Natural killer cell (primary cell): Measurements from ENCODE around the gene BBX. TPM values are rescaled to one million over a fixed set of nuclear protein-coding genes. Genes with fewer than 3 reads are reported as not detected.

Source experiments
- ATAC-seq, 3 donors: fragments of 150-1000 bp in 2 of 3; fragments of 200-7000 bp in 1 of 3; cut with Tn5 transposase; 1 replicate in 1 of 3; 2 replicates in 2 of 3; pipeline ENCODE4 v1.10.0; 2021; ENCODE audit warnings: mild to moderate bottlenecking in 2 of 3, moderate library complexity in 2 of 3
- DNase-seq, 2 donors: peaks; one replicate each; pipeline versions ENCODE4 v3.0.0 to v3.0.0-alpha.2; 2013 to 2021; ENCODE audit warnings: mixed read lengths in 1 of 2
- H3K27ac ChIP-seq: one replicate; pipeline ENCODE4 v1.5.1; 2013; ENCODE audit warnings: mild to moderate bottlenecking, low read length
- H3K27me3 ChIP-seq: one replicate; pipeline ENCODE4 v1.6.1; 2013; ENCODE audit warnings: low read length; ENCODE audit not compliant: control insufficient read depth, insufficient read depth
- H3K36me3 ChIP-seq: one replicate; pipeline ENCODE4 v1.6.1; 2013; ENCODE audit warnings: low read length; ENCODE audit not compliant: control insufficient read depth, insufficient read depth
- H3K4me1 ChIP-seq: one replicate; pipeline ENCODE4 v1.6.1; 2013; ENCODE audit warnings: low read length; ENCODE audit not compliant: control insufficient read depth, insufficient read depth
- H3K4me3 ChIP-seq: one replicate; pipeline ENCODE4 v1.5.1; 2013; ENCODE audit warnings: low read length
- H3K9me3 ChIP-seq: one replicate; pipeline ENCODE4 v1.6.1; 2013; ENCODE audit warnings: low read length; ENCODE audit not compliant: control insufficient read depth, insufficient read depth
- H3K27ac Mint-ChIP-seq, 2 donors: one replicate each; pipeline ENCODE4 v1.8.0; 2022; ENCODE audit warnings: mild to moderate bottlenecking in 2 of 2, mixed read lengths in 2 of 2, moderate library complexity in 1 of 2
- H3K27me3 Mint-ChIP-seq, 2 donors: one replicate each; pipeline ENCODE4 v1.8.0; 2022; ENCODE audit warnings: low read depth in 2 of 2, mixed read lengths in 2 of 2
- H3K36me3 Mint-ChIP-seq: one replicate; pipeline ENCODE4 v1.8.0; 2022; ENCODE audit warnings: mixed read lengths
- H3K4me1 Mint-ChIP-seq, 2 donors: one replicate each; pipeline ENCODE4 v1.8.0; 2022; ENCODE audit warnings: mixed read lengths in 2 of 2
- H3K4me3 Mint-ChIP-seq: one replicate; pipeline ENCODE4 v1.8.0; 2022; ENCODE audit warnings: mild to moderate bottlenecking, moderate library complexity, mixed read lengths
- H3K9me3 Mint-ChIP-seq, 2 donors: one replicate each; pipeline ENCODE4 v1.8.0; 2022; ENCODE audit warnings: mixed read lengths in 2 of 2
- WGBS: methylation state at CpG from one replicate; pipeline ENCODE4 v1.1.7; 2013; ENCODE audit warnings: missing lambda C conversion rate; ENCODE audit not compliant: insufficient coverage; 5-methylcytosine and 5-hydroxymethylcytosine counted together
- intact Hi-C: fragments of 100-400 bp; cut with micrococcal nuclease; formaldehyde crosslinking; loops from one replicate; pipeline ENCODE4 v1.14.2; 2022
- total RNA-seq, 4 donors: library from RNA; stranded (reverse); fragments of 120-200 nt in 1 of 4; gene quantifications; one replicate each; pipeline versions ENCODE4 v1.2.3 to v1.2.4, GENCODE V29; 2013 to 2022
- TF ChIP-seq, protein P1 (sequence below): fragments of 200-600 bp; IDR thresholded peaks from one replicate; pipeline ENCODE4 v1.8.0; 2022; ENCODE audit warnings: antibody characterized with exemption

Gene BBX
- total RNA-seq, 3 donors from 2014 or later (not counting 1 experiment from before 2014, with no cell fraction given), result 80.0 to 87.1 (median 83.4) TPM

GRCh38 chr3:107523539-107524325 is 970 bp downstream of the BBX start:
- DNase-seq (peak; percentile 51 to 72), ATAC-seq (peak in 1 of 3 donors; percentile 3)
- intact Hi-C loops, result loop anchor here (2.0 to 10.0 kb wide), 3 partner anchors 75 to 601 kb away; no protein-coding TSS in a partner anchor
- Histone ChIP-seq H3K27ac (peak overlapping the region; percentile 71), H3K27me3 (no peaks in the 10 kb centered on the region), H3K9me3 (no peaks in the 10 kb centered on the region), H3K4me3 (peak overlapping the region; percentile 55), H3K4me1 (peaks cover 13% of the 10 kb centered on the region), H3K36me3 (peaks cover 2% of the 10 kb centered on the region)
- Mint-ChIP-seq H3K36me3 (no peaks in the 10 kb centered on the region), H3K27me3 (no peaks in the 10 kb centered on the region), H3K27ac (peak overlapping the region; percentile 86 to 88), H3K9me3 (no peaks in the 10 kb centered on the region), H3K4me1 (peaks cover 20 to 29% of the 10 kb centered on the region in 2 donors), H3K4me3 (peak overlapping the region; percentile 99)
- TF ChIP-seq, protein P1, sequence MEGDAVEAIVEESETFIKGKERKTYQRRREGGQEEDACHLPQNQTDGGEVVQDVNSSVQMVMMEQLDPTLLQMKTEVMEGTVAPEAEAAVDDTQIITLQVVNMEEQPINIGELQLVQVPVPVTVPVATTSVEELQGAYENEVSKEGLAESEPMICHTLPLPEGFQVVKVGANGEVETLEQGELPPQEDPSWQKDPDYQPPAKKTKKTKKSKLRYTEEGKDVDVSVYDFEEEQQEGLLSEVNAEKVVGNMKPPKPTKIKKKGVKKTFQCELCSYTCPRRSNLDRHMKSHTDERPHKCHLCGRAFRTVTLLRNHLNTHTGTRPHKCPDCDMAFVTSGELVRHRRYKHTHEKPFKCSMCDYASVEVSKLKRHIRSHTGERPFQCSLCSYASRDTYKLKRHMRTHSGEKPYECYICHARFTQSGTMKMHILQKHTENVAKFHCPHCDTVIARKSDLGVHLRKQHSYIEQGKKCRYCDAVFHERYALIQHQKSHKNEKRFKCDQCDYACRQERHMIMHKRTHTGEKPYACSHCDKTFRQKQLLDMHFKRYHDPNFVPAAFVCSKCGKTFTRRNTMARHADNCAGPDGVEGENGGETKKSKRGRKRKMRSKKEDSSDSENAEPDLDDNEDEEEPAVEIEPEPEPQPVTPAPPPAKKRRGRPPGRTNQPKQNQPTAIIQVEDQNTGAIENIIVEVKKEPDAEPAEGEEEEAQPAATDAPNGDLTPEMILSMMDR, result no peak
- under 1% methylated on average over 34 of the region's 40 CpGs for WGBS

DNA sequence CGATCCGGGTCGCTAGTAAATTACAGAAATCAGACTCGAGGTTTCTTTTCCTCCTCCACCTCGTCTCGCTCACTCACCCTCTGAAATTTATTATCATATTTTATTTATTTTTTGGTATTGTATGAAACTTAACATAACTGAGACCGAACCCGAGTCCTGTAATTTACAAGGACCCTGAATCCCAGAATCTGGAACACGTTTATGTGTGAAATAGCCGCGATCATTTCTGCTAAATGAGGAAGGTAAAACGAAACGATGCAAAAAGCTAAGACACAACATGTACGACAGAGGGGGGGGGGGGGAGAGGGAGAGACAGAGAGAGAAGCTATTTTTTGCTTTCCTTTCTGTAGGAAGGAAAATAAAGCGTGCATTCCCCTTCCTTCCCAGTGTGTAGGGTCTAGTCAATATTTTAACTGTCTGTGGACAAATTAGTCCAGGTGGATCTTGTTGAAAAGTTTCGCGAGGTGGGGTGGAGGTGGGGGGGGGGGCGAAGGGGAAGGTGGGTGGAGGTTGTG is 1.6 kb downstream of the BBX start:
- peak overlapping the region; percentile 71 for H3K27ac ChIP-seq
- Mint-ChIP-seq H3K9me3 (no peaks in the 10 kb centered on the region), H3K27me3 (no peaks in the 10 kb centered on the region), H3K36me3 (no peaks in the 10 kb centered on the region), H3K4me3 (peak overlapping the region; percentile 99), H3K4me1 (peaks cover 20 to 32% of the 10 kb centered on the region in 2 donors), H3K27ac (peak overlapping the region; percentile 86 to 88)
- ATAC-seq (no peak), DNase-seq (peak in 1 of 2 donors; percentile 65)
- 0% methylated on average over 11 of the region's 18 CpGs for WGBS
- intact Hi-C loops, result loop anchor here (2.0 to 10.0 kb wide), 3 partner anchors 74 to 600 kb away; no protein-coding TSS in a partner anchor
- peaks cover 13% of the 10 kb centered on the region for H3K4me1 ChIP-seq
- H3K9me3 ChIP-seq, result no peaks in the 10 kb centered on the region
- peaks cover 2% of the 10 kb centered on the region for H3K36me3 ChIP-seq
- TF ChIP-seq, protein P1, result no peak
- H3K4me3 ChIP-seq, result peak overlapping the region; percentile 55
- H3K27me3 ChIP-seq, result no peaks in the 10 kb centered on the region

- under 1% methylated on average over 70 of the region's 70 CpGs for WGBS
- H3K4me1 Mint-ChIP-seq, result peaks cover 20 to 34% of the 10 kb centered on the region in 2 donors
- Histone ChIP-seq H3K36me3 (peaks cover 2% of the 10 kb centered on the region), H3K27ac (peak overlapping the region; percentile 71), H3K4me1 (peaks cover 13% of the 10 kb centered on the region), H3K27me3 (no peaks in the 10 kb centered on the region), H3K4me3 (peak overlapping the region; percentile 82), H3K9me3 (no peaks in the 10 kb centered on the region)
- peak; percentile 12 to 30 (median 26) for ATAC-seq
- TF ChIP-seq, protein P1, result no peak
- intact Hi-C loops, result loop anchor here (2.0 to 10.0 kb wide), 3 partner anchors 74 to 600 kb away; no protein-coding TSS in a partner anchor
- H3K36me3 Mint-ChIP-seq, result no peaks in the 10 kb centered on the region
- peak overlapping the region; percentile 99 for H3K4me3 Mint-ChIP-seq
- H3K9me3 Mint-ChIP-seq, result no peaks in the 10 kb centered on the region
- peak; percentile 56 to 75 for DNase-seq
- peak overlapping the region; percentile 86 to 88 for H3K27ac Mint-ChIP-seq
- no peaks in the 10 kb centered on the region for H3K27me3 Mint-ChIP-seq
Observed at GRCh38 chr3:107524841-107525643, 2.3 kb downstream of the BBX start.
